Activated CD4-positive, alpha-beta T cell treated with anti-CD3 and anti-CD28 coated beads for 36 hours (primary cell): Measurements from ENCODE around the gene PIK3AP1. TPM values are rescaled to one million over a fixed set of nuclear protein-coding genes. Genes with fewer than 3 reads are reported as not detected.
"Not testable (repeated sequence)": the region's sequence is repeated elsewhere in the genome, so short reads cannot be mapped to it uniquely, and the experiment has no call there.

ENCODE experiments used
- ATAC-seq: fragments of 200-7000 bp; cut with Tn5 transposase; one replicate; pipeline ENCODE4 v1.10.0; 2021; ENCODE audit warnings: mild to moderate bottlenecking, moderate library complexity
- CTCF ChIA-PET: fragments of 350-600 bp; sonication (Branson Sonifier 250); formaldehyde crosslinking; loops from one replicate; lab custom pipeline; 2021; ENCODE audit warnings: antibody characterized with exemption; lab: Charles Lee
- POLR2A ChIA-PET: fragments of 350-600 bp; sonication (Branson Sonifier 250); formaldehyde crosslinking; loops from one replicate; lab custom pipeline; 2021; ENCODE audit warnings: antibody characterized with exemption, inconsistent platforms; lab: Charles Lee
- DNase-seq: peaks from one replicate; pipeline ENCODE4 v3.0.0-alpha.2; 2020
- H3K27ac Mint-ChIP-seq: one replicate; pipeline ENCODE4 v1.8.0; 2021; ENCODE audit warnings: mixed read lengths
- H3K27me3 Mint-ChIP-seq: one replicate; pipeline ENCODE4 v1.8.0; 2021; ENCODE audit warnings: mixed read lengths
- H3K36me3 Mint-ChIP-seq: one replicate; pipeline ENCODE4 v1.8.0; 2021; ENCODE audit warnings: low read depth, mixed read lengths
- H3K4me1 Mint-ChIP-seq: one replicate; pipeline ENCODE4 v1.8.0; 2021; ENCODE audit warnings: mixed read lengths
- H3K4me3 Mint-ChIP-seq: one replicate; pipeline ENCODE4 v1.8.0; 2021; ENCODE audit warnings: mild to moderate bottlenecking, moderate library complexity, mixed read lengths
- H3K9me3 Mint-ChIP-seq: one replicate; pipeline ENCODE4 v1.8.0; 2021; ENCODE audit warnings: low read depth, mixed read lengths
- intact Hi-C, 2 experiments: fragments of 100-400 bp; cut with DNase I in 1 of 2; cut with micrococcal nuclease in 1 of 2; formaldehyde crosslinking; loops; one replicate each; pipeline versions ENCODE4 v1.14.2 to v1.15.1; 2022 to 2024; cut with DNase I, micrococcal nuclease
- total RNA-seq, 2 experiments: library from RNA; stranded (reverse); gene quantifications; one replicate each; pipeline ENCODE4 v1.2.3, GENCODE V29; 2021

The PIK3AP1 gene
- total RNA-seq, 2 experiments from 2014 or later = 2.7 to 2.9 TPM

DNA sequence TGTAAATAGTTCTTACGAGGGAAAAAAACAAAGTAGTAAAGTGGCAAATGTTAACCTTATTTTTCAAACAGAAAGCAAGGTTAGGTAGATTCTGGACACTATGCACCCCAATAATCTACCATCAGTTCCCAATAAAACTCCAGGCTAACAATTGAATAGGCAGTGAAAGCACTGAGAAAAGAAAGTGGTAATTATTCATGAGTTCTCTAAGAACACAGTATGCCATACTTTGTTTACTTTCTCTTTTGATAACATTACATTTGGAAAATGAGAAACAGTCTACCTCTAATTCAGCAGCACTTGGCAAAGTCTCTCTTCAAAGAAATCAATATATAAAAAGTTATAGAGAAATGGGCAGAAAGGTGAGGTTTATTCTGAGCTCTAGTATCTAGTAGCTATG, 151.9 kb downstream of the PIK3AP1 start:
- DNase-seq (no peak), ATAC-seq (no peak)
- ChIA-PET POLR2A (no interaction called here), CTCF (interaction anchor here (0.7 to 1.1 kb wide), 2 partner anchors 12 to 28 kb away, joined by 3 read pairs; no protein-coding TSS in a partner anchor)
- Mint-ChIP-seq H3K27me3 (no peaks in the 10 kb centered on the region), H3K36me3 (peaks cover 36% of the 10 kb centered on the region), H3K27ac (no peak overlapping the region), H3K4me1 (peaks cover 52% of the 10 kb centered on the region), H3K4me3 (no peak overlapping the region), H3K9me3 (no peaks in the 10 kb centered on the region)
- intact Hi-C loops = no loop called here

DNA sequence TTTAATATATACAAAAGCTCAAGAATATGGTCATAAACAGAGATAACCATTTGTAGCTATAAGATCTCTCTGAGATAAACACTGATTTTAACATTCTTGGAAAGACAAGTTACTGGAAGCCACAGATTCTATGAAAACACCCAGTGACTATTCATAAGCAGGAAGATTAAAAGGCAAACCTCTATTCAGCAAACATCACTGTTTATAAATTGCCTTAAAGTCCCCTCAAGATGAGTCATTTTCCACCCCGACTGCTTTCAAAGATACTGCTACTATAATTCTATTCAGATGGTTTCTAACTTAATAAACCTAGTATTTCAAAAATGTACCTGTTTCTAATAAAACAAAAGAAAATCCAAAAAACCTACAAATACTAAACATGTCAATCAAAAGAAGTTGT, 154.5 kb downstream of the PIK3AP1 start:
- no peak for DNase-seq
- Mint-ChIP-seq H3K4me1 (peaks cover 36% of the 10 kb centered on the region), H3K9me3 (no peaks in the 10 kb centered on the region), H3K36me3 (peaks cover 41% of the 10 kb centered on the region), H3K27ac (no peak overlapping the region), H3K4me3 (no peak overlapping the region), H3K27me3 (no peaks in the 10 kb centered on the region)
- intact Hi-C loops = no loop called here
- ChIA-PET POLR2A (no interaction called here), CTCF (interaction anchor here (1.3 kb wide), 1 partner anchor 20 kb away, joined by 6 read pairs; no protein-coding TSS in a partner anchor)
- ATAC-seq = peak; percentile 80

DNA sequence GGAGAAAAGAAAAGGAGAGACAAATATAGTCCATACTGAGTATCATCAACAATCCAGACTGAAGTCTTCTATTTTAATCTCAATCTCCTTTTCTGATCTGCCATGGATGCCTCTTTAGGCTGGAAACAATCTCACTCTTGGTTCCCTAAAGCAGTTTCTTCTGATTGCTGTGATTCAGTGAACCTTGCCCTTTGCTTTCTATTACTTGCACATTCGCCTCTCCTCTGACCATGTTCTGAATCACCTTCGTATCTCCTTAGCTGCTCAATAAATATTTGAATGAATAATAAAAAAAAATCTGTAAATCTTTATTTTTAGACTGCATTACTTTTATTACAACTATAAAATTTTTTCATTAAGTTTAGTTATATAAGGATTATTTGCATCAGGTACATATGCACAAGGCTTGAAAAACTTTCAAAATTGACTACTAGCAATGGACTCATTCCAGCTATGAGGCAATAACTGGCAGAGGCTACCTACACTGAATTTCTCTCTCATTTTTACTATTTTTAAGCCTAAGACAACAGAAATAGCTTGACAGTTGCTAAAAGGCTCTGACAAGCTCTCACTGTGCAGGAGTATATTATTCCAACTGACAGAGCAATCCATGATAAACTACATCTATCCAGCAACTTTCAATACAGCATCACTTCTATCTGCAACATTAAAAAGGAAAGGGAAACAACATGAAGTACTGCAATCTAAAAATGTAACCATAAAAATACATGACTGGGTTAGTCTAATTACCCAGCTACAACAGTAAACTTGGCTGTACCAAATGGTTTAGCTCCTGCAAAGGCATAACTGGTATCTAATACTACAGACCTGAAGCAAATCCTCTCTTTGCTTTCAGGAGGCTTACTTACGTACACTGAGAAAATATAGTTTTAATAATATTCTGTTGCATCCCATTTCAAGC, 159.1 kb downstream of the PIK3AP1 start:
- no peak overlapping the region for H3K4me3 Mint-ChIP-seq
- no peak for ATAC-seq

DNA sequence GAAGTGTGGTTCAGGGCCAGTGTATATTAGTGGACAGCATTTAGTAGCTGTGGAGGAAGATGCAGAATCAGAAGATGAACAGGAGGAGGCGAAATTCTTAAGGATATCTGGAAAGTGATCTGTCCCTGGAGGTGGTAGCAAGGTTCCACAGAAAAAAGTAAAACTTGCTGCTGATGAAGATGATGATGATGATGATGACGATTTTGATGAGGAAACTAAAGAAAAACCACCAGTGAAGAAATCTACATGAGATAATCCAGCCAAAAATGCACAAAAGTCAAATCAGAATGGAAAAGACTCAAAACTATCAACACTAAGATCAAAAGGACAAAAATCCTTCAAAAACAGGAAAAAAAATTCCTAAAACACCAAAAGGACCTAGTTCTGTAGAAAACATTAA, 159.8 kb downstream of the PIK3AP1 start:
- Mint-ChIP-seq H3K36me3 (peaks cover 32% of the 10 kb centered on the region), H3K4me1 (peaks cover 2% of the 10 kb centered on the region), H3K9me3 (no peaks in the 10 kb centered on the region), H3K27me3 (no peaks in the 10 kb centered on the region), H3K4me3 (no peak overlapping the region), H3K27ac (no peak overlapping the region)
- ChIA-PET CTCF (no interaction called here), POLR2A (no interaction called here)
- ATAC-seq (no peak), DNase-seq (no peak)
- intact Hi-C loops = no loop called here

More for the DNA sequence above, 159.1 kb downstream of the PIK3AP1 start:
- DNase-seq = no peak
- H3K9me3 Mint-ChIP-seq = no peaks in the 10 kb centered on the region
- peaks cover 8% of the 10 kb centered on the region for H3K4me1 Mint-ChIP-seq
- no peaks in the 10 kb centered on the region for H3K27me3 Mint-ChIP-seq
- ChIA-PET POLR2A (no interaction called here), CTCF (interaction anchor here (1.0 to 1.2 kb wide), 2 partner anchors 186 to 477 kb away, joined by 4 to 5 read pairs; no protein-coding TSS in a partner anchor)
- peaks cover 33% of the 10 kb centered on the region for H3K36me3 Mint-ChIP-seq
- intact Hi-C loops = no loop called here
- H3K27ac Mint-ChIP-seq = no peak overlapping the region

DNA sequence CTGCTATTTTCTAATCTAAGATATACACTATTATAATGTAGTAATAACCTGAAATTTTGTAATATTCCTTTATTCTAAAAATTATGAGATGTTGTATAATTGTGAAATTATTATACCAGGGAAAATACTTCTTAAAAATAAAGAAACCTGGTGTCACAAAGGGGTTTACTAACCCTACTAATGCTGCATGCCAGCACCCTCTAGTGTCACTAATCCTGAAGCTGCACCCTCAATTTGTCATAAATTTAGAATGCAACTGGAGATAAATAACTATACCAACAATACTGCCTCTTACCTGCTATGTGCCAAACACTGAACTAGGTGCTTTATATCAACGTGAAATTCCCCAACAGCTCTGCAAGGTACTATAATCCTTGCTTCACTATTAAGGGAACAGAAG, 164.3 kb downstream of the PIK3AP1 start:
- no peaks in the 10 kb centered on the region for H3K4me1 Mint-ChIP-seq
- ATAC-seq = no peak
- H3K36me3 Mint-ChIP-seq = peaks cover 25% of the 10 kb centered on the region
- ChIA-PET CTCF (interaction anchor here (1.0 to 2.2 kb wide), 2 partner anchors 11 to 42 kb away, joined by 3 to 7 read pairs; no protein-coding TSS in a partner anchor), POLR2A (no interaction called here)
- H3K9me3 Mint-ChIP-seq = no peaks in the 10 kb centered on the region
- no peak overlapping the region for H3K27ac Mint-ChIP-seq
- H3K27me3 Mint-ChIP-seq = no peaks in the 10 kb centered on the region
- intact Hi-C loops = no loop called here
- DNase-seq = no peak
- H3K4me3 Mint-ChIP-seq = no peak overlapping the region

DNA sequence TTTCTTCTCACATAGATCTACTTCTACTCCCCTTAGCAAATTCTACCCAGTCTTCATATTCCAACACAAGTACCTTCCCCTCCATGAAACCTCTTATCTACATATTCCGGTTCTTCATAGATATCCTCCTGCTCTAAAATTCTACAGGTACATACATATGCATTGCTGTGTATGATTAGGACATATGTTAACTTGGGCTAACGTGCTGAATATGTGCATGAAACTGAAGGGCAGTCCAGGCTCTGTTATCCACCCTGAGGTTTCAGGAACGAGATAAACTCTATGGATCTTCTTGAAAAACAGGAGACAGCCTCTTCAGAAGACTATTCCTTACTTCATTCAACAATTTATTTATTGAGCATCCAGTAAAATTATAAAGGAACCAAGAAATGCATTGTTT, 165.0 kb downstream of the PIK3AP1 start:
- peaks cover 22% of the 10 kb centered on the region for H3K36me3 Mint-ChIP-seq
- no peak overlapping the region for H3K4me3 Mint-ChIP-seq
- intact Hi-C loops = no loop called here
- ATAC-seq (no peak), DNase-seq (no peak)
- no peaks in the 10 kb centered on the region for H3K9me3 Mint-ChIP-seq
- H3K4me1 Mint-ChIP-seq = no peaks in the 10 kb centered on the region
- no peak overlapping the region for H3K27ac Mint-ChIP-seq
- no peaks in the 10 kb centered on the region for H3K27me3 Mint-ChIP-seq
- POLR2A ChIA-PET = no interaction called here
- CTCF ChIA-PET = interaction anchor here (1.0 to 2.2 kb wide), 2 partner anchors 10 to 41 kb away, joined by 3 to 7 read pairs; no protein-coding TSS in a partner anchor

DNA sequence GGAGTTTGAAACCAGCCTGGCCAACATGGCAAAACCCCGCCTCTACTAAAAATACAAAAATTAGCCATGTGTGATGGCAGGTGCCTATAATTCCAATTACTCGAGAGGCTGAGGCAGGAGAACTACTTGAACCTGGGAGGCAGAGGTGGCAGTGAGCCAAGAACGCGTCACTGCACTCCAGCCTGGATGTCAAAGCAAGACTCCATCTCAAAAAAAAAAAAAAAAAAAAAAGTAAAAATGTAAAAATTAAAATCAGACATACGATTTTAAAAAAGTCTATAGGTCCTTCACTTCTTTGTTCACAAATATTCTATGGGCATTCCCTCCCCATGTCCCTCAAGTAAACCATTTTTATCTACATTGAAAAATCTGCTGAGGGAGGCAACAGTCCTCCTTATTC, 171.7 kb downstream of the PIK3AP1 start:
- Mint-ChIP-seq H3K27me3 (no peaks in the 10 kb centered on the region), H3K27ac (no peak overlapping the region), H3K9me3 (no peaks in the 10 kb centered on the region), H3K4me3 (no peak overlapping the region), H3K4me1 (no peaks in the 10 kb centered on the region), H3K36me3 (peaks cover 44% of the 10 kb centered on the region)
- ChIA-PET CTCF (no interaction called here), POLR2A (no interaction called here)
- ATAC-seq (no peak), DNase-seq (no peak)
- intact Hi-C loops = no loop called here

DNA sequence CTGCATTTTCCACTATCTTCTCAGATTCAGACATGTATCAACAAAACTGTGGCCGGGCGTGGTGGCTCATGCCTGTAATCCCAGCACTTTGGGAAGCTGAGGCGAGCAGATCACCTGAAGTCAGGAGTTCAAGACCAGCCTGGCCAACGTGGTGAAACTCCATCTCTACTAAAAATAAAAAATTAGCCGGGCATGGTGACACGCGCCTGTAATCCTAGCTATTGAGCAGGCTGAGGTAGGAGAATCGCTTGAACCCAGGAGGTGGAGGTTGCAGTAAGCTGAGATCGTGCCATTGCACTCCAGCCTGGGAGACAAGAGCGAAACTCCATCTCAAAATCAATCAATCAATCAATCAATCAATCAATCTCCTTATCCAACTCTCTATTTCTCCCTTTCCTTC, 174.8 kb downstream of the PIK3AP1 start:
- ATAC-seq, H3K4me3 Mint-ChIP-seq, DNase-seq, H3K4me1 Mint-ChIP-seq, H3K27ac Mint-ChIP-seq, H3K27me3 Mint-ChIP-seq, H3K9me3 Mint-ChIP-seq, intact Hi-C loops: not testable (repeated sequence)
- H3K36me3 Mint-ChIP-seq = peaks cover 50% of the 10 kb centered on the region
- ChIA-PET POLR2A (interaction anchor here (0.6 kb wide), 1 partner anchor 42 kb away, joined by 6 read pairs; no protein-coding TSS in a partner anchor), CTCF (interaction anchor here (1.2 to 2.0 kb wide), 2 partner anchors 11 to 38 kb away, joined by 3 to 7 read pairs; no protein-coding TSS in a partner anchor)

Other genes starting within 250 kb of the PIK3AP1 start
- under 1 TPM in 1 of 2 experiments, not detected in 1; 0.02 TPM for gene TLL2, start 206.6 kb downstream of the PIK3AP1 start, total RNA-seq
- 10 to 100 TPM; 45.3 to 70.2 TPM for gene TM9SF3, start 133.5 kb downstream of the PIK3AP1 start, total RNA-seq
- 10 to 100 TPM; 22.0 to 23.4 TPM for gene LCOR, start 111.8 kb upstream of the PIK3AP1 start, total RNA-seq